Endothelial cell of umbilical vein (primary cell): Measurements from ENCODE around the gene ALDH2. TPM values are rescaled to one million over a fixed set of nuclear protein-coding genes. Genes with fewer than 3 reads are reported as not detected.
A peak's percentile ranks its signal among the peaks of the same experiment; 100 is the strongest.

Experiments
- BruUV-seq: library from RNA; stranded (reverse); fragments of 400-500 nt; replicated peaks from 2 replicates; lab custom pipeline; 2021; lab: Mats Ljungman, UMichigan
- CTCF ChIA-PET: fragments of 300-600, 350-600 bp; sonication (Branson Sonifier 250); formaldehyde crosslinking; loops from one replicate; lab custom pipeline; 2021; ENCODE audit warnings: antibody characterized with exemption, inconsistent platforms; lab: Charles Lee
- POLR2A ChIA-PET: fragments of 300-600, 350-600 bp; sonication (Branson Sonifier 250); formaldehyde crosslinking; loops from one replicate; lab custom pipeline; 2021; ENCODE audit warnings: antibody characterized with exemption, inconsistent platforms; lab: Charles Lee
- DNase-seq: peaks from one replicate; pipeline ENCODE4 v3.0.0-alpha.2; 2011; ENCODE audit warnings: low read depth, low spot score
- FAIRE-seq: peaks from 2 replicates; lab custom pipeline; 2011; peaks lifted over from hg19 to GRCh38; lab: Jason Lieb, UNC
- H2AFZ ChIP-seq: 2 replicates; pipeline ENCODE4 v1.6.0; 2012; ENCODE audit warnings: low read depth, low read length, control low read depth, inconsistent platforms
- H3K27ac ChIP-seq: 2 replicates; pipeline ENCODE4 v1.5.1; 2011; ENCODE audit warnings: low read depth, mild to moderate bottlenecking, control low read depth, low read length, moderate library complexity; ENCODE audit not compliant: insufficient read depth
- H3K27me3 ChIP-seq, 2 experiments: 2 replicates each; pipeline versions ENCODE4 v1.6.0 to v1.6.1; 2011; ENCODE audit warnings: low read length in 2 of 2, mixed read lengths in 1 of 2; ENCODE audit not compliant: control insufficient read depth in 2 of 2, insufficient read depth in 2 of 2
- H3K36me3 ChIP-seq, 2 experiments: 2 replicates in 1 of 2; 3 replicates in 1 of 2; pipeline ENCODE4 v1.5.1; 2011; ENCODE audit warnings: low read length in 2 of 2, mild to moderate bottlenecking in 1 of 2, moderate library complexity in 1 of 2; ENCODE audit not compliant: control insufficient read depth in 2 of 2, insufficient read depth in 2 of 2; ENCODE audit errors: extremely low read depth in 1 of 2
- H3K4me1 ChIP-seq: 3 replicates; pipeline ENCODE4 v1.5.1; 2011; ENCODE audit warnings: mild to moderate bottlenecking, low read length; ENCODE audit not compliant: control insufficient read depth, insufficient read depth; ENCODE audit errors: extremely low read depth
- H3K4me2 ChIP-seq: 2 replicates; pipeline ENCODE4 v1.6.1; 2011; ENCODE audit warnings: low read length, control low read depth, mixed read lengths; ENCODE audit not compliant: insufficient read depth
- H3K4me3 ChIP-seq, 3 experiments: fragments of 200-600 bp in 1 of 3; sonication (generic), shearing (Covaris generic) in 1 of 3; replicated peaks in 1 of 3; 2 replicates each; pipeline ENCODE4 v1.5.1; 2011 to 2016; ENCODE audit warnings: control low read depth in 3 of 3, low read length in 3 of 3, mild to moderate bottlenecking in 2 of 3, inconsistent platforms in 1 of 3, low read depth in 1 of 3, moderate library complexity in 1 of 3; ENCODE audit not compliant: insufficient read depth in 1 of 3
- H3K79me2 ChIP-seq: 2 replicates; pipeline ENCODE4 v1.6.0; 2012; ENCODE audit warnings: low read length, inconsistent platforms; ENCODE audit not compliant: control insufficient read depth, insufficient read depth
- H3K9ac ChIP-seq: replicated peaks from 2 replicates; pipeline ENCODE3; 2011; ENCODE audit warnings: low read length, control low read depth; ENCODE audit not compliant: insufficient read depth; ENCODE audit errors: extremely low read depth
- H3K9me1 ChIP-seq: replicated peaks from 3 replicates; pipeline ENCODE4 v1.6.0; 2011; ENCODE audit warnings: mild to moderate bottlenecking, low read length; ENCODE audit not compliant: control insufficient read depth, insufficient read depth; ENCODE audit errors: extremely low read depth
- H3K9me3 ChIP-seq: replicated peaks from 2 replicates; pipeline ENCODE4 v1.5.1; 2012; ENCODE audit warnings: low read length, inconsistent platforms; ENCODE audit not compliant: control insufficient read depth, insufficient read depth
- H4K20me1 ChIP-seq: replicated peaks from 2 replicates; pipeline ENCODE3; 2011; ENCODE audit warnings: mild to moderate bottlenecking, low read length; ENCODE audit not compliant: control insufficient read depth, insufficient read depth; ENCODE audit errors: extremely low read depth
- EZH2 ChIP-seq: IDR thresholded peaks from 2 replicates; pipeline ENCODE4 v1.6.1; 2012; ENCODE audit warnings: borderline replicate concordance, low read depth, mild to moderate bottlenecking, moderate library complexity, low read length, inconsistent platforms; ENCODE audit not compliant: severe bottlenecking
- POLR2A ChIP-seq: IDR thresholded peaks from 2 replicates; pipeline ENCODE4 v1.6.1; 2012; ENCODE audit warnings: low read depth, mild to moderate bottlenecking, control low read depth, low read length
- POLR2AphosphoS5 ChIP-seq: IDR thresholded peaks from 2 replicates; pipeline ENCODE4 v1.6.1; 2012; ENCODE audit warnings: low read depth, mild to moderate bottlenecking, control low read depth, low read length, moderate library complexity; ENCODE audit not compliant: insufficient read depth
- dilution Hi-C: fragments of 300-500 bp; cut with MboI; formaldehyde crosslinking; loops from one replicate; pipeline ENCODE4 v1.15.0; 2019; ENCODE audit warnings: low sequenced_read_pairs; ENCODE audit not compliant: extremely low pct_ligation_motif_present
- intact Hi-C: fragments of 100-400 bp; cut with micrococcal nuclease; formaldehyde crosslinking; loops from one replicate; pipeline ENCODE4 v1.10.0; 2022
- polyA plus RNA-seq, 4 experiments: library from polyadenylated mRNA; depleted of rRNA in 3 of 4; stranded (reverse) in 3 of 4; unstranded in 1 of 4; fragments of >200 nt; gene quantifications; 2 replicates each; pipeline versions ENCODE4 v1.2.1 to v1.2.3, GENCODE V29; 2011 to 2012; ENCODE audit warnings: missing spikeins in 1 of 4
- total RNA-seq: library from RNA; stranded (reverse); gene quantifications from 2 replicates; pipeline ENCODE4 v1.2.3, GENCODE V29; 2021
- TF ChIP-seq, protein P1 (sequence below), 2 donors: IDR thresholded peaks; 1 replicate in 1 of 2; 2 replicates in 1 of 2; pipeline ENCODE4 v1.5.1; 2011; ENCODE audit warnings: low read length in 2 of 2, mild to moderate bottlenecking in 2 of 2, moderate library complexity in 2 of 2, control low read depth in 1 of 2, inconsistent platforms in 1 of 2, low read depth in 1 of 2; ENCODE audit not compliant: insufficient read depth in 1 of 2; ENCODE audit errors: extremely low read depth in 1 of 2

The ALDH2 gene
- total and polyA plus RNA-seq, 2 donors (not counting 3 experiments of a cell fraction or from before 2014, with no cell fraction given) = 69.5 to 86.5 TPM

DNA sequence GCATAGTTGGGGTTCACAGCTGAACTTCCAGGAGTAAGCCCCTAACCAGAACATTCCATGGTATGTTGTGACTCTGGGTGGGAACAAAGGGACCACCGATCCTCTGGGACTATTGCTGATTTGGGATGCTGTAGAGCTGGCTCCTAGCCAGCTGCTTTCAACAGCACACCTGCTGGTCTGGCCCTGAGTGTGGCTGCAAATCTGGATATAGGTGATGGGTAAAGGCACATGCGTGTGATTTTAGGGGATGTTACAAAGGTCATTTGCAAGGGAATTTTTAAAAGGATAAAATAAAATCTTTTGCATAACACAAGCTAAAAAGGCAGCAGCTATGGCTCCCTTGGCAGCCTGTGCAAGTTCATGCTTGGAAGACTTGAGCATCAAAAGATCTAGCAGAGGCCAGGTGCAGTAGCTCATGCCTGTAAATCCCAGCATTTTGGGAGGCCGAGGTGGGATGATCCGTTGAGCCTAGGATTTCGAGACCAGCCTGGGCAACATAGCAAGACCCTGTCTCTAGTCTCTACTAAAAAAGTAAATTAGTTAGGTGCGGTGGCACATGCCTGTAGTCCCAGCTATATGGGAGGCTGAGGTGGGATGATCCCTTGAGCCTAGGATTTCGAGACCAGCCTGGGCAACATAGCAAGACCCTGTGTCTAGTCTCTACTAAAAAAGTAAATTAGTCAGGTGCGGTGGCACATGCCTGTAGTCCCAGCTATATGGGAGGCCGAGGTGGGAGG, 1.6 kb downstream of the ALDH2 start:
- Histone ChIP-seq H3K4me2 (peak overlapping the region; percentile 95), H4K20me1 (no peaks in the 10 kb centered on the region), H3K79me2 (peaks cover 9% of the 10 kb centered on the region), H3K9ac (peak overlapping the region; percentile 72), H3K4me1 (peaks cover 18% of the 10 kb centered on the region), H3K27ac (no peak overlapping the region), H2AFZ (no peak overlapping the region), H3K9me1 (no peaks in the 10 kb centered on the region), H3K9me3 (no peaks in the 10 kb centered on the region), H3K27me3 (no peaks in the 10 kb centered on the region), H3K36me3 (no peaks in the 10 kb centered on the region), H3K4me3 (peak overlapping the region in 1 of 3 experiments; percentile 58)
- DNase-seq = no peak
- dilution Hi-C loops = no loop called here
- TF ChIP-seq POLR2AphosphoS5 (no peak), EZH2 (no peak), POLR2A (no peak)
- intact Hi-C loops = no loop called here
- POLR2A ChIA-PET = no interaction called here
- FAIRE-seq = no peak
- BruUV-seq = no TSS peak
- CTCF ChIA-PET = interaction anchor here (1.6 to 2.5 kb wide), 6 partner anchors 7 to 51 kb away, joined by 5 to 19 read pairs (median 11); no protein-coding TSS in a partner anchor

DNA sequence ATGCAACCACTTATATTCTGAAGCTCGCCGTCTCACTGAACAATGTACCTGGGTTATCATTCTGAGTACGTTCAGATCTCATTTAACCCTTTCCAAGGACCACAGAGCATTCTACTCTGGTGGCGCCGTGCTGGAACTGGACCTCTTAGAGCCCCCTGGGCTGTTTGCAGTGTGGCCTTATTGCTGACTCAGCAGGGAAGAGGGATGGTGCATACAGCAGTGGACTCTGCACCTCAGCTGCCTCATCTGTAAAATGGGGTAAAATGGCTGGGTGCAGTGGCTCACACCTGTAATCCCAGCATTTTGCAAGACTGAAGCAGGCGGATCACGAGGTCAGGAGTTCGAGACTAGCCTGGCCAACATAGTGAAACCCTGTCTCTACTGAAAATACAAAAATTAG, 2.9 kb downstream of the ALDH2 start:
- H3K27ac ChIP-seq = no peak overlapping the region
- H3K36me3 ChIP-seq = no peaks in the 10 kb centered on the region
- FAIRE-seq = no peak
- no peaks in the 10 kb centered on the region for H3K27me3 ChIP-seq
- no peak for DNase-seq
- ChIA-PET POLR2A (no interaction called here), CTCF (no interaction called here)
- H4K20me1 ChIP-seq = no peaks in the 10 kb centered on the region
- peaks cover 18% of the 10 kb centered on the region for H3K4me1 ChIP-seq
- intact Hi-C loops = no loop called here
- TF ChIP-seq, protein P1, sequence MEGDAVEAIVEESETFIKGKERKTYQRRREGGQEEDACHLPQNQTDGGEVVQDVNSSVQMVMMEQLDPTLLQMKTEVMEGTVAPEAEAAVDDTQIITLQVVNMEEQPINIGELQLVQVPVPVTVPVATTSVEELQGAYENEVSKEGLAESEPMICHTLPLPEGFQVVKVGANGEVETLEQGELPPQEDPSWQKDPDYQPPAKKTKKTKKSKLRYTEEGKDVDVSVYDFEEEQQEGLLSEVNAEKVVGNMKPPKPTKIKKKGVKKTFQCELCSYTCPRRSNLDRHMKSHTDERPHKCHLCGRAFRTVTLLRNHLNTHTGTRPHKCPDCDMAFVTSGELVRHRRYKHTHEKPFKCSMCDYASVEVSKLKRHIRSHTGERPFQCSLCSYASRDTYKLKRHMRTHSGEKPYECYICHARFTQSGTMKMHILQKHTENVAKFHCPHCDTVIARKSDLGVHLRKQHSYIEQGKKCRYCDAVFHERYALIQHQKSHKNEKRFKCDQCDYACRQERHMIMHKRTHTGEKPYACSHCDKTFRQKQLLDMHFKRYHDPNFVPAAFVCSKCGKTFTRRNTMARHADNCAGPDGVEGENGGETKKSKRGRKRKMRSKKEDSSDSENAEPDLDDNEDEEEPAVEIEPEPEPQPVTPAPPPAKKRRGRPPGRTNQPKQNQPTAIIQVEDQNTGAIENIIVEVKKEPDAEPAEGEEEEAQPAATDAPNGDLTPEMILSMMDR (IDR thresholded peaks at IDR 0.05; ENCODE audit: extremely low read depth in 1 of 2, insufficient read depth in 1 of 2, low read depth in 1 of 2, low read length in 2 of 2) = no peak
- no peak overlapping the region for H3K4me2 ChIP-seq
- no peaks in the 10 kb centered on the region for H3K9me3 ChIP-seq
- H2AFZ ChIP-seq = no peak overlapping the region
- H3K9ac ChIP-seq = no peak overlapping the region
- peaks cover 9% of the 10 kb centered on the region for H3K79me2 ChIP-seq
- no peak overlapping the region for H3K4me3 ChIP-seq
- dilution Hi-C loops = no loop called here
- H3K9me1 ChIP-seq = no peaks in the 10 kb centered on the region
- BruUV-seq = no TSS peak
